ES-I3 (cell line): ENCODE data around the gene MB21D2.
"Not testable (repeated sequence)": the region's sequence is repeated elsewhere in the genome, so short reads cannot be mapped to it uniquely, and the experiment has no call there.

Experiments used
- H3K36me3 ChIP-seq: 2 replicates; pipeline ENCODE4 v1.6.1; 2013; ENCODE audit warnings: mild to moderate bottlenecking, low read length, control low read depth, moderate library complexity; ENCODE audit not compliant: insufficient read depth
- H3K4me1 ChIP-seq: 2 replicates; pipeline ENCODE4 v1.6.1; 2013; ENCODE audit warnings: mild to moderate bottlenecking, control low read depth, low read length; ENCODE audit not compliant: insufficient read depth
- H3K9ac ChIP-seq: 2 replicates; pipeline ENCODE4 v1.6.1; 2013; ENCODE audit warnings: low read depth, mild to moderate bottlenecking, low read length, moderate library complexity
- H3K9me3 ChIP-seq: 2 replicates; pipeline ENCODE4 v1.6.1; 2013; ENCODE audit warnings: mild to moderate bottlenecking, low read length, moderate library complexity; ENCODE audit not compliant: control insufficient read depth, insufficient read depth

Gene MB21D2

GRCh38 chr3:192917404-192918274, at the start of gene MB21D2:
Gene MB21D2, minus strand, starts transcription at chr3:192917856. Its CDS starts 16 bp downstream, at chr3:192917840.
- no peaks in the 10 kb centered on the region for H3K36me3 ChIP-seq
- peaks cover 17% of the 10 kb centered on the region for H3K4me1 ChIP-seq
- no peaks in the 10 kb centered on the region for H3K9me3 ChIP-seq
- peak within 1 kb of the TSS; percentile 92 for H3K9ac ChIP-seq

GRCh38 chr3:192964959-192965719, 47.5 kb upstream of the MB21D2 start:
- H3K36me3 ChIP-seq, H3K9ac ChIP-seq, H3K9me3 ChIP-seq, H3K4me1 ChIP-seq: not testable (repeated sequence)

- no peak overlapping the region for H3K9ac ChIP-seq
- no peaks in the 10 kb centered on the region for H3K9me3 ChIP-seq
- no peaks in the 10 kb centered on the region for H3K36me3 ChIP-seq
- no peaks in the 10 kb centered on the region; the same call in 1 of the 2 replicates for H3K4me1 ChIP-seq
These were observed 42.1 kb upstream of the MB21D2 start for GRCh38 chr3:192959773-192960172.

- Histone ChIP-seq H3K4me1 (no peaks in the 10 kb centered on the region; the same call in 1 of the 2 replicates), H3K9ac (no peak overlapping the region), H3K9me3 (no peaks in the 10 kb centered on the region), H3K36me3 (no peaks in the 10 kb centered on the region)
These were observed 40.7 kb upstream of the MB21D2 start for GRCh38 chr3:192958219-192958872.

- Histone ChIP-seq H3K4me1 (no peaks in the 10 kb centered on the region; the same call in 1 of the 2 replicates), H3K9me3 (no peaks in the 10 kb centered on the region), H3K36me3 (no peaks in the 10 kb centered on the region), H3K9ac (no peak overlapping the region)
These were observed 39.9 kb upstream of the MB21D2 start for GRCh38 chr3:192957441-192958021.

GRCh38 chr3:192953926-192954325, 36.3 kb upstream of the MB21D2 start:
- Histone ChIP-seq H3K9ac (no peak overlapping the region), H3K9me3 (no peaks in the 10 kb centered on the region), H3K36me3 (no peaks in the 10 kb centered on the region), H3K4me1 (no peaks in the 10 kb centered on the region; the same call in 1 of the 2 replicates)

- Histone ChIP-seq H3K9ac (no peak overlapping the region), H3K4me1 (no peaks in the 10 kb centered on the region)
These were observed 29.8 kb upstream of the MB21D2 start for GRCh38 chr3:192947421-192947820.

GRCh38 chr3:192943393-192943792, 25.7 kb upstream of the MB21D2 start:
- H3K9me3 ChIP-seq = no peaks in the 10 kb centered on the region
- no peak overlapping the region for H3K9ac ChIP-seq
- H3K36me3 ChIP-seq = no peaks in the 10 kb centered on the region; the same call in 1 of the 2 replicates
- no peaks in the 10 kb centered on the region for H3K4me1 ChIP-seq

More at GRCh38 chr3:192947421-192947820, 29.8 kb upstream of the MB21D2 start:
- no peaks in the 10 kb centered on the region; the same call in 1 of the 2 replicates for H3K36me3 ChIP-seq
- no peaks in the 10 kb centered on the region for H3K9me3 ChIP-seq

- H3K9me3 ChIP-seq = no peaks in the 10 kb centered on the region
- H3K36me3 ChIP-seq = no peaks in the 10 kb centered on the region; the same call in 1 of the 2 replicates
- no peaks in the 10 kb centered on the region for H3K4me1 ChIP-seq
- no peak overlapping the region for H3K9ac ChIP-seq
These were observed 25.0 kb upstream of the MB21D2 start for GRCh38 chr3:192942625-192943024.

- no peak overlapping the region for H3K9ac ChIP-seq
- no peaks in the 10 kb centered on the region for H3K4me1 ChIP-seq
- no peaks in the 10 kb centered on the region; the same call in 1 of the 2 replicates for H3K36me3 ChIP-seq
- H3K9me3 ChIP-seq = no peaks in the 10 kb centered on the region
These were observed 22.5 kb upstream of the MB21D2 start for GRCh38 chr3:192940129-192940528.

GRCh38 chr3:192935441-192935840, 17.8 kb upstream of the MB21D2 start:
- no peaks in the 10 kb centered on the region for H3K4me1 ChIP-seq
- H3K9me3 ChIP-seq = no peaks in the 10 kb centered on the region; the same call in 1 of the 2 replicates
- no peaks in the 10 kb centered on the region for H3K36me3 ChIP-seq
- no peak overlapping the region for H3K9ac ChIP-seq

- no peak overlapping the region for H3K9ac ChIP-seq
- no peaks in the 10 kb centered on the region for H3K4me1 ChIP-seq
- no peaks in the 10 kb centered on the region for H3K36me3 ChIP-seq
- H3K9me3 ChIP-seq = no peaks in the 10 kb centered on the region; the same call in 1 of the 2 replicates
These were observed 16.3 kb upstream of the MB21D2 start for GRCh38 chr3:192933779-192934460.

- no peaks in the 10 kb centered on the region for H3K4me1 ChIP-seq
- H3K36me3 ChIP-seq = no peaks in the 10 kb centered on the region
- H3K9ac ChIP-seq = no peak overlapping the region
- H3K9me3 ChIP-seq = no peaks in the 10 kb centered on the region; the same call in 1 of the 2 replicates
These were observed 15.6 kb upstream of the MB21D2 start for GRCh38 chr3:192933259-192933658.
